Lung (tissue), 12 donors: ENCODE data around the gene XXYLT1. TPM values are rescaled to one million over a fixed set of nuclear protein-coding genes. Genes with fewer than 3 reads are reported as not detected.

ENCODE experiments used
- ATAC-seq: fragments of 200-7000 bp; cut with Tn5 transposase; one replicate; pipeline ENCODE4 v1.9.1; 2020; ENCODE audit warnings: moderate number of reproducible peaks; ENCODE audit not compliant: insufficient read depth, low FRiP score
- DNase-seq, 3 donors: peaks; one replicate each; pipeline ENCODE4 v3.0.0-alpha.2; 2013 to 2017
- H3K27ac ChIP-seq, 2 donors: one replicate each; pipeline ENCODE4 v1.5.1; 2013; ENCODE audit warnings: mild to moderate bottlenecking in 2 of 2, moderate library complexity in 2 of 2, control low read depth in 1 of 2, inconsistent platforms in 1 of 2, low read depth in 1 of 2, low read length in 1 of 2
- H3K27me3 ChIP-seq, 3 donors: one replicate each; pipeline ENCODE4 v1.5.1; 2013; ENCODE audit warnings: low read length in 2 of 3; ENCODE audit not compliant: control insufficient read depth in 3 of 3, insufficient read depth in 3 of 3
- H3K36me3 ChIP-seq, 4 donors: one replicate each; pipeline ENCODE4 v1.5.1; 2013; ENCODE audit warnings: low read length in 4 of 4, mild to moderate bottlenecking in 1 of 4, moderate library complexity in 1 of 4; ENCODE audit not compliant: control insufficient read depth in 4 of 4, insufficient read depth in 4 of 4
- H3K4me1 ChIP-seq, 5 donors: one replicate each; pipeline ENCODE4 v1.5.1; 2013; ENCODE audit warnings: low read length in 5 of 5, mild to moderate bottlenecking in 2 of 5, moderate library complexity in 1 of 5; ENCODE audit not compliant: control insufficient read depth in 5 of 5, insufficient read depth in 5 of 5
- H3K4me3 ChIP-seq: one replicate; pipeline ENCODE4 v1.5.1; 2013; ENCODE audit warnings: mild to moderate bottlenecking, control low read depth, moderate library complexity
- H3K9ac ChIP-seq, 2 donors: one replicate each; pipeline ENCODE4 v1.5.1; 2013; ENCODE audit warnings: low read length in 2 of 2, control low read depth in 1 of 2; ENCODE audit not compliant: insufficient read depth in 1 of 2
- H3K9me3 ChIP-seq, 4 donors: one replicate each; pipeline ENCODE4 v1.5.1; 2013; ENCODE audit warnings: low read length in 3 of 4, mild to moderate bottlenecking in 1 of 4, moderate library complexity in 1 of 4; ENCODE audit not compliant: control insufficient read depth in 4 of 4, insufficient read depth in 3 of 4
- CTCF ChIP-seq: IDR thresholded peaks from 2 replicates; pipeline ENCODE4 v1.5.1; 2012; ENCODE audit warnings: mild to moderate bottlenecking; ENCODE audit errors: control extremely low read depth, extremely low read depth
- WGBS, 2 donors: extraction: QIAGEN DNeasy Blood & Tissue Kit; methylation state at CpG; one replicate each; pipeline ENCODE4 v1.1.7; 2013; 5-methylcytosine and 5-hydroxymethylcytosine counted together
- polyA plus RNA-seq, 2 donors: library from polyadenylated mRNA; stranded (reverse); fragments of 200-250 nt; gene quantifications; one replicate each; pipeline ENCODE4 v1.2.1, GENCODE V29; 2013
- total RNA-seq, 2 donors: library from RNA; depleted of rRNA in 1 of 2; stranded (reverse); fragments of >200 nt in 1 of 2; gene quantifications; one replicate each; pipeline ENCODE4 v1.2.1, GENCODE V29; 2014 to 2021
- donor health status: control.
- donor health status: control.
- donor health status: Bipolar disorder and iron deficiency.
- donor health status: healthy.
- donor health status: DM: yes; HTN: yes; CAD: no.

XXYLT1 gene
- total and polyA plus RNA-seq, 4 donors: 4.7 to 15.4 (median 11.4) TPM

- H3K9ac ChIP-seq: no peak overlapping the region
- H3K27ac ChIP-seq: no peak overlapping the region
- H3K4me3 ChIP-seq: no peak overlapping the region
- H3K9me3 ChIP-seq: no peaks in the 10 kb centered on the region
- TF ChIP-seq CTCF: no peak
- no peaks in the 10 kb centered on the region for H3K4me1 ChIP-seq
- peaks cover 0 to 3% (median 0%) of the 10 kb centered on the region in 4 donors for H3K36me3 ChIP-seq
- WGBS, 2 donors: 87 to 88% methylated on average over 6 of the region's 6 CpGs
- DNase-seq: no peak
- ATAC-seq: no peak
- H3K27me3 ChIP-seq: no peaks in the 10 kb centered on the region
Observed at GRCh38 chr3:195070336-195070735, 200.6 kb downstream of the XXYLT1 start.

- Histone ChIP-seq H3K36me3 (peaks cover 0 to 3% (median 0%) of the 10 kb centered on the region in 4 donors), H3K27ac (no peak overlapping the region), H3K9me3 (no peaks in the 10 kb centered on the region), H3K27me3 (no peaks in the 10 kb centered on the region), H3K4me1 (peaks cover 0 to 3% (median 0%) of the 10 kb centered on the region in 5 donors), H3K4me3 (no peak overlapping the region), H3K9ac (no peak overlapping the region)
- ATAC-seq: no peak
- no peak for TF ChIP-seq CTCF
- DNase-seq: no peak
- WGBS, 2 donors: 97% methylated on average over 33 of the region's 33 CpGs
Observed at GRCh38 chr3:195069501-195070251, 201.3 kb downstream of the XXYLT1 start.

GRCh38 chr3:195068084-195069080 lies 202.6 kb downstream of the XXYLT1 start:
- no peak overlapping the region for H3K27ac ChIP-seq
- peaks cover 0 to 3% (median 0%) of the 10 kb centered on the region in 4 donors for H3K36me3 ChIP-seq
- no peak for ATAC-seq
- H3K4me3 ChIP-seq: no peak overlapping the region
- H3K9me3 ChIP-seq: no peaks in the 10 kb centered on the region
- 92 to 93% methylated on average over 18 of the region's 18 CpGs for WGBS, 2 donors
- DNase-seq: no peak
- TF ChIP-seq CTCF: no peak
- H3K4me1 ChIP-seq: peaks cover 0 to 8% (median 0%) of the 10 kb centered on the region in 5 donors
- no peaks in the 10 kb centered on the region for H3K27me3 ChIP-seq
- no peak overlapping the region for H3K9ac ChIP-seq
